Tibial nerve (tissue), 4 donors: Measurements from ENCODE around the gene DNAAF3. TPM values are rescaled to one million over a fixed set of nuclear protein-coding genes. Genes with fewer than 3 reads are reported as not detected.

Source experiments
- DNase-seq, 2 donors: peaks; one replicate each; pipeline ENCODE4 v3.0.0-alpha.2; 2019; ENCODE audit warnings: low spot score in 2 of 2
- H3K27ac ChIP-seq, 4 donors: fragments of 200-600 bp; sonication (generic) in 3 of 4; one replicate each; pipeline ENCODE4 v1.5.1; 2017 to 2019; ENCODE audit warnings: mild to moderate bottlenecking in 1 of 4
- H3K27me3 ChIP-seq, 2 donors: fragments of 200-600 bp; sonication (generic) in 1 of 2; one replicate each; pipeline versions ENCODE4 v1.5.1 to v1.6.0; 2017 to 2019
- H3K36me3 ChIP-seq, 3 donors: fragments of 200-600 bp; sonication (generic); one replicate each; pipeline ENCODE4 v1.5.1; 2018 to 2019
- H3K4me1 ChIP-seq, 4 donors: fragments of 200-600 bp; sonication (generic) in 3 of 4; one replicate each; pipeline ENCODE4 v1.5.1; 2017 to 2019
- H3K4me3 ChIP-seq, 4 donors: fragments of 200-600 bp; sonication (generic) in 3 of 4; one replicate each; pipeline ENCODE4 v1.5.1; 2017 to 2019; ENCODE audit warnings: mild to moderate bottlenecking in 1 of 4, moderate library complexity in 1 of 4
- H3K9me3 ChIP-seq, 4 donors: fragments of 200-600 bp; sonication (generic) in 3 of 4; one replicate each; pipeline ENCODE4 v1.5.1; 2017 to 2019
- EP300 ChIP-seq, 2 donors: sonication (generic); formaldehyde crosslinking; IDR thresholded peaks; one replicate each; pipeline ENCODE4 v1.6.1; 2017; ENCODE audit warnings: antibody characterized with exemption in 2 of 2, mild to moderate bottlenecking in 1 of 2
- POLR2A ChIP-seq, 2 donors: fragments of 450-650 bp; IDR thresholded peaks; one replicate each; pipeline ENCODE4 v1.6.1; 2017; ENCODE audit warnings: antibody characterized with exemption in 2 of 2, mild to moderate bottlenecking in 2 of 2, moderate library complexity in 2 of 2
- WGBS, 2 donors: methylation state at CpG; one replicate each; pipeline ENCODE4 v1.1.5; 2018; 5-methylcytosine and 5-hydroxymethylcytosine counted together
- total RNA-seq, 4 donors: library from RNA; depleted of rRNA; stranded (reverse); fragments of >200 nt; gene quantifications; one replicate each; pipeline ENCODE4 v1.1.0, GENCODE V29; 2016
- TF ChIP-seq, protein P1 (sequence below), 5 experiments: fragments of 200-600 bp in 3 of 5; fragments of 450-650 bp in 2 of 5; sonication (generic) in 3 of 5; IDR thresholded peaks; one replicate each; pipeline ENCODE4 v1.5.1; 2016 to 2019; ENCODE audit warnings: antibody characterized with exemption in 5 of 5, mild to moderate bottlenecking in 3 of 5, moderate library complexity in 2 of 5

The DNAAF3 gene
- total RNA-seq, 4 donors from 2014 or later = 1.2 to 2.7 TPM; not detected in 2

GRCh38 chr19:55131421-55131820 is 35.0 kb downstream of the DNAAF3 start:
- TF ChIP-seq, protein P1, sequence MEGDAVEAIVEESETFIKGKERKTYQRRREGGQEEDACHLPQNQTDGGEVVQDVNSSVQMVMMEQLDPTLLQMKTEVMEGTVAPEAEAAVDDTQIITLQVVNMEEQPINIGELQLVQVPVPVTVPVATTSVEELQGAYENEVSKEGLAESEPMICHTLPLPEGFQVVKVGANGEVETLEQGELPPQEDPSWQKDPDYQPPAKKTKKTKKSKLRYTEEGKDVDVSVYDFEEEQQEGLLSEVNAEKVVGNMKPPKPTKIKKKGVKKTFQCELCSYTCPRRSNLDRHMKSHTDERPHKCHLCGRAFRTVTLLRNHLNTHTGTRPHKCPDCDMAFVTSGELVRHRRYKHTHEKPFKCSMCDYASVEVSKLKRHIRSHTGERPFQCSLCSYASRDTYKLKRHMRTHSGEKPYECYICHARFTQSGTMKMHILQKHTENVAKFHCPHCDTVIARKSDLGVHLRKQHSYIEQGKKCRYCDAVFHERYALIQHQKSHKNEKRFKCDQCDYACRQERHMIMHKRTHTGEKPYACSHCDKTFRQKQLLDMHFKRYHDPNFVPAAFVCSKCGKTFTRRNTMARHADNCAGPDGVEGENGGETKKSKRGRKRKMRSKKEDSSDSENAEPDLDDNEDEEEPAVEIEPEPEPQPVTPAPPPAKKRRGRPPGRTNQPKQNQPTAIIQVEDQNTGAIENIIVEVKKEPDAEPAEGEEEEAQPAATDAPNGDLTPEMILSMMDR (IDR thresholded peaks at IDR 0.05) = no peak
- TF ChIP-seq POLR2A (IDR thresholded peaks at IDR 0.05) = no peak
- H3K4me3 ChIP-seq = no peak overlapping the region
- peaks cover 0 to 68% of the 10 kb centered on the region in 2 donors for H3K27me3 ChIP-seq
- 79 to 80% methylated on average over 16 of the region's 16 CpGs for WGBS, 2 donors
- no peaks in the 10 kb centered on the region for H3K9me3 ChIP-seq
- H3K27ac ChIP-seq = no peak overlapping the region
- no peak for DNase-seq
- no peaks in the 10 kb centered on the region for H3K36me3 ChIP-seq
- peaks cover 0 to 6% (median 0%) of the 10 kb centered on the region in 4 donors for H3K4me1 ChIP-seq

GRCh38 chr19:55119053-55119452 is 47.4 kb downstream of the DNAAF3 start:
- H3K27ac ChIP-seq = peak overlapping the region in 1 of 4 donors; percentile 95
- no peak overlapping the region for H3K4me3 ChIP-seq
- H3K27me3 ChIP-seq = peaks cover 0 to 8% of the 10 kb centered on the region in 2 donors
- no peaks in the 10 kb centered on the region for H3K36me3 ChIP-seq
- WGBS, 2 donors = 71 to 76% methylated on average over 14 of the region's 14 CpGs
- DNase-seq = no peak
- peaks cover 0 to 40% (median 25%) of the 10 kb centered on the region in 4 donors for H3K4me1 ChIP-seq
- TF ChIP-seq, protein P1 (IDR thresholded peaks at IDR 0.05) = no peak
- no peaks in the 10 kb centered on the region for H3K9me3 ChIP-seq

DNA sequence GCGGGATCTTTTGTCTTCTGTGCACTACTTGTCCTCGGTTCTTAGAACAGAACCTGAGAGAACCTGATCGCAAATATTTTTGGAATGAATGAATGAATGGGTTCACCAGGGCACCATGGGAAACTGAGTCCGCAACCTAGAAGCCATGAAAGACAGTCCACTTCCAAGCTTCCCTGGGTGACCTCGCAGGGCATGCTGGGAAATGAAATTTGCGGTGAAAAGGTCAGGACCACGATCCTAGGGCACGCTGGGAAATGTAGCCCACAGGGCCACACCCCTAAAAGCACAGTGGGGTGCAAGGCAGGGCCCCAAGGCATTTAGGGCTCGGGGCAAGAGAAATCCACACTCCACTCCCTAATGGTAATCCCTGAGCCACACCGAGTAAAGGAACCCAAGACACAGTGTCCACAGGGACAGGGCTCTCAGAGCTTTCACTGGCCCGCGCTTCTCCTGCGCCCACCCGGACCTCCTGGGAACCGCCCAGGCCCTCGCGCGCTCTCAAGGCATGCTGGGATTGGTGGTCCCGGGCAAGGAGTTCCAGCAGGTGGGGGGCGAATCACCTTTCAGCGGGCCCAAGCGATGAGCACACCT is 47.9 kb downstream of the DNAAF3 start:
- peak in 1 of 2 donors; percentile 41 for DNase-seq
- no peak for TF ChIP-seq POLR2A (IDR thresholded peaks at IDR 0.05)
- TF ChIP-seq, protein P1 (IDR thresholded peaks at IDR 0.05) = no peak
- TF ChIP-seq EP300 (IDR thresholded peaks at IDR 0.05) = no peak
- 14 to 20% methylated on average over 21 to 22 of the region's 22 CpGs for WGBS, 2 donors

GRCh38 chr19:55117663-55118391 is 48.6 kb downstream of the DNAAF3 start:
- peak; percentile 96 to 97 for DNase-seq
- H3K27ac ChIP-seq = peak overlapping the region; percentile 63 to 95 (median 85)
- peaks cover 0 to 53% (median 35%) of the 10 kb centered on the region in 4 donors for H3K4me1 ChIP-seq
- H3K27me3 ChIP-seq = no peaks in the 10 kb centered on the region
- H3K4me3 ChIP-seq = peak overlapping the region; percentile 27 to 97 (median 66)
- no peaks in the 10 kb centered on the region for H3K9me3 ChIP-seq
- no peaks in the 10 kb centered on the region for H3K36me3 ChIP-seq
- TF ChIP-seq EP300 (IDR thresholded peaks at IDR 0.05) (peak; percentile 85 to 98), POLR2A (IDR thresholded peaks at IDR 0.05) (peak in 1 of 2 donors; percentile 44)
- TF ChIP-seq, protein P1 (IDR thresholded peaks at IDR 0.05) = peak in 1 of 5 experiments; percentile 46
- WGBS, 2 donors = 0% methylated on average over 28 to 34 of the region's 44 CpGs

More for the DNA sequence above, 47.9 kb downstream of the DNAAF3 start:
- H3K27ac ChIP-seq = peak overlapping the region in 3 of 4 donors; percentile 44 to 95 (median 63)
- H3K36me3 ChIP-seq = no peaks in the 10 kb centered on the region
- H3K4me3 ChIP-seq = peak overlapping the region; percentile 27 to 97 (median 66)
- peaks cover 0 to 46% (median 31%) of the 10 kb centered on the region in 4 donors for H3K4me1 ChIP-seq
- H3K27me3 ChIP-seq = peaks cover 0 to 3% of the 10 kb centered on the region in 2 donors
- H3K9me3 ChIP-seq = no peaks in the 10 kb centered on the region
